Retina (tissue), 1 donor: ENCODE results near the gene SPPL3.

ENCODE experiments used
- DNase-seq: peaks from one replicate; pipeline ENCODE4 v3.0.0-alpha.2; 2016

Gene SPPL3

DNA sequence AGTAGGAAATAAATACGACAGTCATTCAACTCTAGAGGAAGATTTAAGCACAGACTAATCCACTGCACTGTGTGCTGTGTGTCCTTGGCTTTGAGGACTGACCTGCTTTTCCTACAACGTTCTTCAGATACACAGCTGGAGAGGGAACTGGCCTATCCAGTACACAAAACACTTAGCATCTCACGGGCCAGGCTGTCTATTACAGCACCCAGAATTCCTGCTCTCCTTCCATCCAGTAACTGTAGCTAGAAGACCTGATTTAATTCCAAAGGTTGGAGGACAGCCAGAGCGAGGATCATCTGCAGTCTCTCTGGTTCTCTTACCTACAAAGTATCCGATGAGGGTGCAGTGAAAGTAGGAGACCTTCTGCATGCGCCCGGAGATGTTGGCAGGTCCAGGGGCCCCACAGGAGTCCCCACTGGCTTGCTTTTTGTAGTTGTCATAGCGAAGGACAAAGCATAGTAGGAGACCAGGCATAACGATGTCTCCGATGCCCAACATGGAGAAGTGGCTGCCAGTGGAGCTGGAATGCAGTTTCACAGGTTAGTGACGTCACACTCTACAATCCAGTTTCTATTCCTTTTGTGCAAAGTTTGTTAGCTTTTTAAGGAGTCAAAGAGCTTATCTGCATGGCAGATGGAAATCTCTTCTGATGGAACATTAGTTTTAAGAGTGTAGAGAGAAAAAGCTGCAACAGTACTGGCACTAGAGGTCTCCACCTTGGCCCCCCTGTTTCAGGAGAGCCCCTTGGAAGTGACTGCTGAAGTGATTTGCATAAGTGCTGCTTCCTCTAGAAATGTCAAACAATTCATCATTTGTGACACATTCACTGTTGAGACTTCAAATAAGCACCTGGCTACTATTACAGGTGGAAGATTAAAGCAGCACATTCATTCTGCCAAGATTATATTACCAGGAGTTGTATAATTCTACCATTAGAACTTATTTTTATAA, 136.8 kb downstream of the SPPL3 start:
- no peak for DNase-seq

GRCh38 chr12:120766566-120766965, 137.6 kb downstream of the SPPL3 start:
- DNase-seq: no peak

GRCh38 chr12:120764816-120765215, 139.3 kb downstream of the SPPL3 start:
- DNase-seq: no peak

DNA sequence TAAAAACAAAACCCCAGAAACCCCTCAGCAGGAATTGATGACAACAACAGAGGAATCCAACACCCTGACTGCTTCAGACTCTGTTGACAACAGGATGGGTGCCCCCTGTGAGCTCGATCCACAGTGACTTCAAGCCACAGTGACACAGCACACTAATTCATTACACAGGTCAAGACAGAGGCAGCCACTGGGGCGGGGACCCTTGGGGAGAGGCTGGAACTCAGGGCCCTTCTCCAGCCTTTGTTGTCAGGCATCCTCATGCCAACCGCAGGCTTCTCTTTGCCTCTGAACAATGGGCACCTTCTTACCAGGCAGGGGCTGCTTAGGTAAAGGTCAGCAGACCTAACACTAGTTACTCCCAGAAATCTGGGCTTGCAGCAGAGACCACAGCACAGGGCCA, 140.9 kb downstream of the SPPL3 start:
- DNase-seq: no peak

DNA sequence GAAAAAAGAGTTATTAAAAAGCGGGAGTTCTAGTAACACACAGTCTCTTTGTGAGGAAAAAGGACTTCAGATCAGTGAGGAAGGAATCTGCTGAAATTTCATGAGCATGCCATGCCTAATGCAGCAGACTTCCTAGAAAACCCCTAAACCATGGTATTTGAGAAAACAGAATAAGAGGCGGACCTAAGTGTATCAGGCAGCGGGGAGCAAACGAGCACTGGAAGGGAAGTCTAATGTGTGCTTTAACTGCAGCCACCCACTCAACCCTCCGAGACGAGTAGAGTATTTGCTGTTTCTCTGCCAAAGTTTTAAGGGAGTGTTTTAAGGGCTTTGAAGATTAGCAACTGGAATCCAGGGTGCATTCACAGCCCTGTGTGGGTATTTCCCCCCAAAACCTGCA, 142.1 kb downstream of the SPPL3 start:
- DNase-seq: no peak

- DNase-seq: peak; percentile 62
Observed at GRCh38 chr12:120761519-120761934, 142.6 kb downstream of the SPPL3 start.

DNA sequence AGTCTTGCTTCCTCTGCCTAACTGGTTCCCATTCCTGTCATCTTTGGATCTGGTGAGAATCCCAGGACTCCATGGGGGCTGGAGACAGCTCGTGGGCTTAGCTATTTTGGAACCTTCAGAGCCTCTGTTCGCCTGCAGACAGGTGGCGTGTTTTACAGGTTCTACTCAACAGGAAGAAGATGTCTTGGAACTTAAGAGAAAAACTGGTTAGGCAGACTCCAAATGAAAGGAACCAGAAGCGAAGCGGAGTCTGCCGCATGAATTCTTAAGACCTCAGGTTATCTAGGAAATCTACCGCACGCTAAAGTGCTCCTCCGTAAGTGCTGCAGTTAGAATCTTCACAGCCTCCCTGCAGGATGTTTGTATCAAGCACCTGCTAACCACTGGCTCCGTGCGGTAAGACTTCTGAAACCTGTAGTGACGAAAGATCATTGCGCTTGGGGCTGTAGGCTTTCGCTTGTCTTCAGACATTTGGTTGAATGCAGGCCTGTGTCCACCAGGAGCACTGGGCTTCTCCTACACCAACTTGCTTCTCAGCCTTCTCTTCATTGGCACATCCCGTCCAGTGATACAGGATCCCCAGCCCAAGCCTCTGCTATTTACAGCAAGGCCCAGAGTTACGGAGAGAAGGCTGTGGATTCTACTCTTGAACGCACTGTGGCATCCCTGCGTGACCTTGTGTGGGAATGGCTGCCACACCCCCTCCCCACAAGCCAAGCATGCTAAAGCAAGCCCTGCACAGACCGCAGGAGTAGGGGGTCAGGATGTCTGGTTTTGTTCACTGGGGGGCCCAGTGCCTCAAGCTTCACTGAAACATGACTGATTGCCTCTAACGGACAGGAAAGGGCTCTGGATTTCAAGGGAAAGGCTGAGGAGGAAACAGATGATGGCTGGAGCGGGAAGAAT, 143.6 kb downstream of the SPPL3 start:
- DNase-seq: no peak

GRCh38 chr12:120759591-120760348, 144.4 kb downstream of the SPPL3 start:
- no peak for DNase-seq

GRCh38 chr12:120758798-120759590, 145.2 kb downstream of the SPPL3 start:
- DNase-seq: no peak

DNA sequence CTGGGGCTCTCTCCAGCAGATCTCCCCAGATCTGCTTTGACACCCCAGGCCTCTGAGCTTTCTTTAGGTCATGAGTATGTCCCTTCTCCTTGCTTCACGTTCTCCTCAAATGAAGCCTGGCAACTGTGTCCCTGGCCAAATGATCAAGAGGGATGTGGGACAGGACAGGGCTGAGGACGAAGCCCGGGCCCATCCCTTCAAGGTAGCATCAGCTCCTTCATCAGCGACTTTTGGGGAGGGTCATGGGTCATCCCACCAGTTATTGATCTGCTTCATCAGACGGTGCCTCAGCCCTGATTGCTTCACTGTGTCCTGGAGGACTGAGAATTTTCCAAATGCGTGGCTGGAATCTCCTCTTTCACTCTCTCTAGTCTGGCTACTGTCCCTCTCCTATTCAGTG, 146.2 kb downstream of the SPPL3 start:
- no peak for DNase-seq

- no peak for DNase-seq
Observed at GRCh38 chr12:120757226-120757742, 146.9 kb downstream of the SPPL3 start.

DNA sequence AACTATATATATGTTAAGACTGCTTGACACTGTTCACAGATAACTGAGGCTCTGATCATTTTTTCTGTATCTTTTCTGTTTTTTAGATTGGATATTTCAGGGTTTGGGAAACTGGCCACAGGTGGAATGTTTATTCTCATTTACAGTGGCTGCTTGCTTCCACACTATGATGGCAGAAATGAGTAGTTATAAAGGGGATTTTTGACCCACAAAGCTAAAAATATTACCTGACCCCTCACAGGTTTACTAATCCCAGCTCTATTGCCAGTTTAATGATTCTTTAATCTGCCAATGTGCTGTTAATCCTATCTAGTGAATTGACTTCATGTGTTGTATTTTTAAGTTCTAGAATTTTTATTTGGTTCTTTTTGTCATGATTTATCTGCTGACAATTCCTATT, 148.9 kb downstream of the SPPL3 start:
- no peak for DNase-seq

- no peak for DNase-seq
Observed at GRCh38 chr12:120754792-120755191, 149.4 kb downstream of the SPPL3 start.

DNA sequence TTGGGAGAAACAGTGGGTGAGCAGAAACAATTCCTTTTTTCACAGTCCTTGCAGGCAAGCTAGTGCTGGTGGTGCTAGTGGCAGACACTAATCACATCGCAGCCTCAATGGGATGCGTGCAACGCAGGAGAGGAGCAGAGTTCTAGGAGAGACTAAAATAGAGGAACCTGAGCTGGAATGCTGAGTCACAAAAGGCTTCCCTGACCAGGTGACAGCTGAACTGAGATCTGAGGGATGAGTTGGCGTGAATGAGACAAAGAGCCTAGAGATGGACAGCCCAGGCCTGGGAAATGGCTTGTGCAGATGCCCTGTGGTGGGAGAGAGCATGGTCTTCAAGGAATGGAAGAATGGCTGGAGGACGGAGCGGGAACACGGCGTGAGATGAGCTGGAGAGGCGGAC, 152.8 kb downstream of the SPPL3 start:
- DNase-seq: no peak

DNA sequence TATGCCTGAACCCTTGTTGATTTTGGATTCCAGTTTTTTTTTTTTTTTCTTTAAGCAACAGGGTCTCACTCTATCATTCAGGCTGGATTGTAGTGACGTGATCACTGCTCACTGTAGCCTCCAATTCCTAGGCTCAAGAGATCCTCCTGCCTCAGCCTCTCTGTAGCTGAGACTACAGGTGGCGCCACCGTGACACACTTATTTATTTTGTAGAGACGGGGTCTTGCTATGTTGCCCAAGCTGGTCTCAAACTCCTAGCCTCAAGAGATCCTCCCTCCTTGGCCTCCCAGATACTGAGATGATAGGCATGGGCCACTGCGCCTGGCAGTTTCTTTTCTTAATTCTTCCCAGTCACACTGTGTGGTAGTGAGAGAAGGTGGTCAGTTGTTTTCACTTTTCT, 153.4 kb downstream of the SPPL3 start:
- no peak for DNase-seq

DNA sequence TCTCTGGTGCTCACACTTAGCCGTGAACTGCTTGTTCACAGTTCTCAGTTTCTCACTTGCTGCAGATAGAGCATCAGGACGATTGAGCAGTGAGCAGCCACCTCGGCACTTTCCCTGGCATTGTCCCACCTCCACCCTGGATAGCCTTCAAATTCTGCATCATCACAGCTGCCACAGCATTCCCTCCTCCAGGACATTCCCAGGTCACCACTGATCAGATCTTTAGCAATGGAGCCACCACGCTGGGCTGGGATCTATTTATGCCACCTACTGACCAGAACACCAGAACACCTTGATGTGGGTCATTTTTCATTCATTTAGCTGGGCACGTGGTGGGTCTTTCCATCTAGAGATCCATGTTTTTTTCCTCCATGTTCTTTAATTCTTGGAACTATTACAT, 154.9 kb downstream of the SPPL3 start:
- DNase-seq: no peak

GRCh38 chr12:120748242-120748641, 155.9 kb downstream of the SPPL3 start:
- no peak for DNase-seq

DNA sequence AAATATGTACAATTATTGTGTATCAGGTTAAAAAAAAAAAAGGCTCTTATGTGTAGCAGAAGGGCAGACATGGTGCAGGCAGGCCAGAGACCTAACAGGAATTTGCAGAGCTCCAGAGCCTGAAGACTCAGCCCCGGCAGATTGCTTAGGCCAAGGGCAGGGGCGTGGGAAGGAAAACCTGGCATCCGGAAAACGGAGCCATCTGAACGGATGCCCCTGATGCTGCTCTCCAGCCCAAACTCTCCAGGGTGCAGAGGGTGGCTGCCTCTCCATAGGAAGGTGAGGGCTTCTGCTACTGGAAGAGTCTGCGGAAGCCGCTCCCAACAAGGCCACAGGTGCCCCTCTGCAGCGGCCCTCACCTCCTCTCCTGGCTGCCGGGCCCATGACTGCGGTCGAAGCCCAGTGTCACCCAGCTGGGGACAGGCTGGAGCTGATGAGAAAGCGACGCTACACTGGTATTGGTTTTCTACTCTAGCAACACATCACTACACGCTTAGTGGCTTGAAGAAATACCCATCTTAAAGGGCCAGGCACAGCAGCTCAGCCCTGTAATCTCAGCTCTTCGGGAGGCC, 159.2 kb downstream of the SPPL3 start:
- no peak for DNase-seq

GRCh38 chr12:120741476-120742421, 162.4 kb downstream of the SPPL3 start:
- DNase-seq: no peak

DNA sequence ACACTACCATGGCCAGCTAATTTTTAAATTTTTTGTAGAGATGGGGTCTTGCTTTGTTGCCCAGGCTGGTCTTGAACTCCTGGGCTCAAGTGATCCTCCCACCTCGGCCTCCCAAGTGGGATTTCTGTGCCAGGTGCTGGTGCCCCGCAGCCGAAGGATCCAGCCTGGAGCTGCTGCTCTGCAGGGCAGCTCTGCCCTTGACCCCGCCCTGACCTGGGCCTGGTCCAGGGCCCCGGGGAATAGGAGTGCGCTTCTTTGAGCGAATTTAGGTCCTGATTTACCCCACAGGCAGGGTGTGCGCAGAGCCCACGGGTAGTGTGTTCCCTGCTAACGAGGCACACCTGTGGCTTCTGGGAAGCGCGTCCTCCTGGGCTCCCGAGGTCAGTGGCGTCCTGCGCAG, 163.3 kb downstream of the SPPL3 start:
- no peak for DNase-seq
